Kidney (tissue), 14 donors: Measurements from ENCODE around the gene SIRPA. TPM values are rescaled to one million over a fixed set of nuclear protein-coding genes. Genes with fewer than 3 reads are reported as not detected.
A peak's percentile ranks its signal among the peaks of the same experiment; 100 is the strongest.

Experiments
- DNase-seq, 5 donors: peaks; one replicate each; pipeline ENCODE4 v3.0.0-alpha.2; 2013 to 2020
- FAIRE-seq: peaks from 2 replicates; lab custom pipeline; 2012; peaks lifted over from hg19 to GRCh38; lab: Jason Lieb, UNC
- H3K27ac ChIP-seq, 2 donors: one replicate each; pipeline ENCODE4 v1.7.0; 2013; ENCODE audit warnings: low read depth in 2 of 2, low read length in 2 of 2, inconsistent platforms in 1 of 2
- H3K27me3 ChIP-seq: one replicate; pipeline ENCODE4 v1.7.1; 2013; ENCODE audit warnings: low read length, inconsistent platforms; ENCODE audit not compliant: control insufficient read depth, insufficient read depth
- H3K36me3 ChIP-seq, 3 donors: one replicate each; pipeline versions ENCODE4 v1.7.0 to v1.7.1; 2013; ENCODE audit warnings: low read length in 3 of 3, control low read depth in 1 of 3, inconsistent platforms in 1 of 3; ENCODE audit not compliant: insufficient read depth in 3 of 3, control insufficient read depth in 2 of 3
- H3K4me1 ChIP-seq, 3 donors: one replicate each; pipeline versions ENCODE4 v1.7.0 to v1.7.1; 2013; ENCODE audit warnings: low read length in 3 of 3, inconsistent platforms in 1 of 3, low read depth in 1 of 3; ENCODE audit not compliant: control insufficient read depth in 2 of 3, insufficient read depth in 2 of 3
- H3K4me3 ChIP-seq, 3 donors: one replicate each; pipeline versions ENCODE4 v1.7.0 to v1.8.1; 2013; ENCODE audit warnings: low read length in 3 of 3, control low read depth in 1 of 3, inconsistent platforms in 1 of 3
- H3K9ac ChIP-seq, 3 donors: one replicate each; pipeline versions ENCODE4 v1.7.0 to v1.7.1; 2013; ENCODE audit warnings: low read length in 3 of 3, control low read depth in 1 of 3, inconsistent platforms in 1 of 3
- H3K9me3 ChIP-seq, 3 donors: one replicate each; pipeline versions ENCODE4 v1.7.0 to v1.7.1; 2013; ENCODE audit warnings: low read length in 3 of 3, control low read depth in 1 of 3, inconsistent platforms in 1 of 3; ENCODE audit not compliant: control insufficient read depth in 2 of 3, insufficient read depth in 1 of 3
- CTCF ChIP-seq: IDR thresholded peaks from 3 replicates; pipeline ENCODE4 v1.5.1; 2012; ENCODE audit warnings: mild to moderate bottlenecking, moderate library complexity, borderline replicate concordance; ENCODE audit not compliant: insufficient read depth; ENCODE audit errors: extremely low read depth
- intact Hi-C: fragments of 100-400 bp; cut with DNase I; formaldehyde crosslinking; loops from one replicate; pipeline ENCODE4 v1.11.1; 2022
- polyA plus RNA-seq: library from polyadenylated mRNA; stranded (reverse); fragments of 350-450 nt; fragmentation: Illumina TruSeq; extraction: RNeasy Lipid Tissue Mini Kit (QIAGEN cat#74804); gene quantifications from one replicate; pipeline ENCODE4 v1.2.3, GENCODE V29; 2014; ENCODE audit warnings: low read depth, low replicate concordance; ENCODE audit not compliant: insufficient read depth
- total RNA-seq: library from RNA; stranded (reverse); fragmentation: NEBNext Ultra II Directional; extraction: Animal tissue kit (Norgen Biotek cat#: 25700); gene quantifications from one replicate; pipeline ENCODE4 v1.2.1, GENCODE V29; 2021
- donor health status: control.
- donor health status: control.
- donor health status: control.
- donor health status: control.
- donor health status: control.
- donor health status: DM: yes; HTN: yes; CAD: no.
- donor health status: Normal renal cell carcinoma (clear cell type).

Gene SIRPA
- total and polyA plus RNA-seq, 2 donors from 2014 or later, result 24.7 to 46.6 TPM

- H3K9me3 ChIP-seq, result no peaks in the 10 kb centered on the region
- no peaks in the 10 kb centered on the region for H3K36me3 ChIP-seq
- H3K4me1 ChIP-seq, result peaks cover 0 to 3% (median 0%) of the 10 kb centered on the region in 3 donors
- peak in 2 of 5 donors; percentile 26 to 27 for DNase-seq
- H3K27me3 ChIP-seq, result peaks cover 2% of the 10 kb centered on the region
- peak overlapping the region; percentile 16 to 79 (median 69) for H3K9ac ChIP-seq
- H3K27ac ChIP-seq, result peak overlapping the region; percentile 33
- H3K4me3 ChIP-seq, result peak overlapping the region; percentile 58 to 75 (median 60)
- no peak for FAIRE-seq
- TF ChIP-seq CTCF, result no peak
- intact Hi-C loops, result no loop called here
Measured at GRCh38 chr20:1895674-1896483, 672 bp downstream of the SIRPA start.

- H3K9me3 ChIP-seq, result no peaks in the 10 kb centered on the region
- peak overlapping the region in 1 of 3 donors; percentile 79 for H3K9ac ChIP-seq
- DNase-seq, result no peak
- FAIRE-seq, result no peak
- intact Hi-C loops, result no loop called here
- no peak overlapping the region for H3K27ac ChIP-seq
- TF ChIP-seq CTCF, result no peak
- peaks cover 0 to 3% (median 0%) of the 10 kb centered on the region in 3 donors for H3K4me1 ChIP-seq
- peaks cover 2% of the 10 kb centered on the region for H3K27me3 ChIP-seq
- H3K4me3 ChIP-seq, result peak overlapping the region in 1 of 3 donors; percentile 75
- H3K36me3 ChIP-seq, result no peaks in the 10 kb centered on the region
Measured at GRCh38 chr20:1896484-1897258, 1.5 kb downstream of the SIRPA start.

GRCh38 chr20:1897541-1897940 lies 2.3 kb downstream of the SIRPA start:
- intact Hi-C loops, result no loop called here
- Histone ChIP-seq H3K4me1 (peaks cover 0 to 3% (median 0%) of the 10 kb centered on the region in 3 donors), H3K9ac (no peak overlapping the region), H3K36me3 (no peaks in the 10 kb centered on the region), H3K9me3 (no peaks in the 10 kb centered on the region), H3K27ac (no peak overlapping the region), H3K4me3 (no peak overlapping the region), H3K27me3 (peaks cover 2% of the 10 kb centered on the region)
- no peak for TF ChIP-seq CTCF
- FAIRE-seq (no peak), DNase-seq (no peak)
